PC-9 (cell line): ENCODE measurements around the gene ZNF581. TPM values are rescaled to one million over a fixed set of nuclear protein-coding genes. Genes with fewer than 3 reads are reported as not detected.

Experiments used
- BruUV-seq: library from RNA; stranded (reverse); fragments of 400-500 nt; replicated peaks from 2 replicates; lab custom pipeline; 2021; lab: Mats Ljungman, UMichigan
- CTCF ChIA-PET: fragments of 300-600 bp; sonication (Branson Sonifier 250); formaldehyde crosslinking; loops from one replicate; lab custom pipeline; 2022; ENCODE audit warnings: antibody characterized with exemption; lab: Charles Lee
- POLR2A ChIA-PET: fragments of 300-600 bp; sonication (Branson Sonifier 250); formaldehyde crosslinking; loops from one replicate; lab custom pipeline; 2022; ENCODE audit warnings: antibody characterized with exemption; ENCODE audit not compliant: unreplicated experiment; lab: Charles Lee
- DNase-seq, 2 experiments: peaks; one replicate each; pipeline versions ENCODE4 v3.0.0 to v3.0.0-alpha.2; 2015 to 2022; ENCODE audit warnings: mixed read lengths in 1 of 2
- H2AFZ ChIP-seq: fragments of 200-600 bp; sonication (generic); 2 replicates; pipeline ENCODE4 v1.8.1; 2017; ENCODE audit warnings: antibody characterized with exemption
- H3F3A ChIP-seq: fragments of 200-600 bp; sonication (generic); 2 replicates; pipeline ENCODE4 v1.8.1; 2017; ENCODE audit warnings: antibody characterized with exemption, mild to moderate bottlenecking, low read depth; ENCODE audit not compliant: insufficient read depth
- H3K27ac ChIP-seq: fragments of 200-600 bp; sonication (generic); 2 replicates; pipeline ENCODE4 v1.6.1; 2016; ENCODE audit warnings: mixed run types
- H3K27me3 ChIP-seq: fragments of 200-600 bp; sonication (generic); 2 replicates; pipeline ENCODE4 v1.6.1; 2016; ENCODE audit warnings: low read depth, mixed run types; ENCODE audit not compliant: insufficient read depth
- H3K36me3 ChIP-seq: fragments of 200-600 bp; sonication (generic); 2 replicates; pipeline ENCODE4 v1.6.1; 2016; ENCODE audit warnings: low read depth, mixed run types
- H3K4me1 ChIP-seq: fragments of 200-600 bp; sonication (generic); replicated peaks from 2 replicates; pipeline ENCODE4 v1.6.1; 2016; ENCODE audit warnings: mixed run types; ENCODE audit not compliant: insufficient read depth
- H3K4me2 ChIP-seq: fragments of 200-600 bp; sonication (generic); 2 replicates; pipeline ENCODE4 v1.6.1; 2017; ENCODE audit warnings: mixed run types
- H3K4me3 ChIP-seq: fragments of 200-600 bp; sonication (generic); 2 replicates; pipeline ENCODE4 v1.6.1; 2016; ENCODE audit warnings: mixed run types
- H3K79me2 ChIP-seq: fragments of 200-600 bp; sonication (generic); 2 replicates; pipeline ENCODE4 v1.6.1; 2017; ENCODE audit warnings: low read depth, mixed run types
- H3K9me2 ChIP-seq: fragments of 200-600 bp; sonication (generic); 2 replicates; pipeline ENCODE4 v1.8.1; 2017; ENCODE audit warnings: mild to moderate bottlenecking; ENCODE audit not compliant: insufficient read depth
- H3K9me3 ChIP-seq: fragments of 200-600 bp; sonication (generic); 2 replicates; pipeline ENCODE4 v1.8.1; 2016; ENCODE audit warnings: low read depth; ENCODE audit not compliant: insufficient read depth
- H4K20me1 ChIP-seq: fragments of 200-600 bp; sonication (generic); 2 replicates; pipeline ENCODE4 v1.8.1; 2017; ENCODE audit not compliant: insufficient read depth
- CTCF ChIP-seq: fragments of 200-600 bp; sonication (generic); conservative IDR thresholded peaks from 2 replicates; pipeline ENCODE4 v1.6.1; 2017; ENCODE audit warnings: mixed run types, antibody characterized with exemption, mild to moderate bottlenecking, moderate library complexity
- EZH2 ChIP-seq: fragments of 200-600 bp; sonication (generic); IDR thresholded peaks from 2 replicates; pipeline ENCODE4 v1.8.0; 2017; ENCODE audit warnings: antibody characterized with exemption, low read depth
- intact Hi-C: fragments of 100-400 bp; cut with micrococcal nuclease; formaldehyde crosslinking; loops from one replicate; pipeline ENCODE4 v1.10.0; 2022; ENCODE audit not compliant: unreplicated experiment
- total RNA-seq: library from RNA; stranded (reverse); gene quantifications from 2 replicates; pipeline ENCODE4 v1.2.3, GENCODE V29; 2021

Gene ZNF581
- total RNA-seq, 1 experiment from 2014 or later = 53.5 TPM

- Histone ChIP-seq H3K79me2 (no peaks in the 10 kb centered on the region), H2AFZ (no peak overlapping the region), H3K4me3 (no peak overlapping the region), H3K36me3 (peaks cover 12% of the 10 kb centered on the region), H4K20me1 (peaks cover 3% of the 10 kb centered on the region; the same call in 1 of the 2 replicates), H3K27me3 (no peaks in the 10 kb centered on the region), H3K4me1 (no peaks in the 10 kb centered on the region), H3K27ac (no peak overlapping the region), H3K9me2 (no peaks in the 10 kb centered on the region), H3K4me2 (no peak overlapping the region), H3F3A (no peaks in the 10 kb centered on the region), H3K9me3 (no peaks in the 10 kb centered on the region)
- BruUV-seq = no TSS peak
- POLR2A ChIA-PET = no interaction called here
- intact Hi-C loops = no loop called here
- TF ChIP-seq CTCF = no peak
- TF ChIP-seq EZH2 = no peak
- DNase-seq = no peak
- CTCF ChIA-PET = no interaction called here
Observed at GRCh38 chr19:55694656-55695491, 51.4 kb downstream of the ZNF581 start.

Other genes with a start within 250 kb of the ZNF581 start
- 359 and 395 TPM in 2 replicates for gene UBE2S, start 235.9 kb upstream of the ZNF581 start, total RNA-seq
- gene SHISA7, start 200.3 kb upstream of the ZNF581 start, total RNA-seq = not detected in 2 replicates
- gene ISOC2, start 182.0 kb upstream of the ZNF581 start, total RNA-seq = 92.4 and 113 TPM in 2 replicates
- 0.73 and 0.74 TPM in 2 replicates for gene C19orf85, start 178.9 kb upstream of the ZNF581 start, total RNA-seq
- 17.7 and 19.3 TPM in 2 replicates for gene ZNF628, start 167.0 kb upstream of the ZNF581 start, total RNA-seq
- 61.6 and 103 TPM in 2 replicates for gene NAT14, start 158.5 kb upstream of the ZNF581 start, total RNA-seq
- gene SSC5D, start 155.2 kb upstream of the ZNF581 start, total RNA-seq = 3.9 and 4.8 TPM in 2 replicates
- gene SBK2, start 106.5 kb upstream of the ZNF581 start, total RNA-seq = 3.5 and 3.9 TPM in 2 replicates
- 41.4 and 45.0 TPM in 2 replicates for gene SBK3, start 98.1 kb upstream of the ZNF581 start, total RNA-seq
- gene ZNF579, start 62.8 kb upstream of the ZNF581 start, total RNA-seq = 49.0 TPM in 2 replicates
- 25.2 and 25.4 TPM in 2 replicates for gene FIZ1, start 44.1 kb upstream of the ZNF581 start, total RNA-seq
- gene ZNF524, start 43.4 kb upstream of the ZNF581 start, total RNA-seq = 30.0 and 37.0 TPM in 2 replicates
- 26.8 and 30.3 TPM in 2 replicates for gene ZNF865, start 38.0 kb upstream of the ZNF581 start, total RNA-seq
- gene ZNF784, start 19.1 kb upstream of the ZNF581 start, total RNA-seq = 5.4 and 7.7 TPM in 2 replicates
- gene ZNF580, start 2.6 kb upstream of the ZNF581 start, total RNA-seq = 56.6 and 64.7 TPM in 2 replicates
- gene CCDC106, start 4.6 kb downstream of the ZNF581 start, total RNA-seq = 3.2 and 6.7 TPM in 2 replicates
- 252 and 323 TPM in 2 replicates for gene U2AF2, start 11.4 kb downstream of the ZNF581 start, total RNA-seq
- 232 and 274 TPM in 2 replicates for gene EPN1, start 31.6 kb downstream of the ZNF581 start, total RNA-seq
- not detected in 2 replicates for gene NLRP9, start 94.8 kb downstream of the ZNF581 start, total RNA-seq
- gene RFPL4A, start 115.4 kb downstream of the ZNF581 start, total RNA-seq = not detected in 2 replicates
- not detected in 2 replicates for gene RFPL4AL1, start 125.5 kb downstream of the ZNF581 start, total RNA-seq
- not detected in 2 replicates for gene NLRP11, start 188.3 kb downstream of the ZNF581 start, total RNA-seq
- 1.6 and 1.7 TPM in 2 replicates for gene NLRP4, start 192.9 kb downstream of the ZNF581 start, total RNA-seq